Stimulated activated CD8-positive, alpha-beta memory T cell treated with anti-CD3 and anti-CD28 coated beads, Interleukin-15, amount 100 ng/mL, for 4 hours (primary cell): ENCODE measurements around the gene APLN.

Experiments used
- DNase-seq, 2 donors: peaks; one replicate each; pipeline ENCODE4 v3.0.0-alpha.2; 2020; ENCODE audit warnings: low read depth in 2 of 2

APLN gene

GRCh38 chrX:129596077-129596476 lies 58.7 kb downstream of the APLN start:
- DNase-seq = no peak
